Keratinocyte (primary cell): ENCODE measurements around the gene MELK. TPM values are rescaled to one million over a fixed set of nuclear protein-coding genes. Genes with fewer than 3 reads are reported as not detected.

ENCODE experiments used
- DNase-seq: peaks from one replicate; pipeline ENCODE4 v3.0.0-alpha.2; 2011; ENCODE audit warnings: low read depth, missing footprints, low spot score
- FAIRE-seq: peaks from 2 replicates; lab custom pipeline; 2011; peaks lifted over from hg19 to GRCh38; lab: Jason Lieb, UNC
- H2AFZ ChIP-seq: 2 replicates; pipeline ENCODE4 v1.6.0; 2012; ENCODE audit warnings: low read length, control low read depth, inconsistent platforms; ENCODE audit not compliant: control insufficient read depth
- H3K27ac ChIP-seq: 2 replicates; pipeline ENCODE4 v1.5.1; 2011; ENCODE audit warnings: low read length; ENCODE audit not compliant: control insufficient read depth, insufficient read depth
- H3K27me3 ChIP-seq: 3 replicates; pipeline ENCODE4 v1.6.0; 2011; ENCODE audit warnings: low read length; ENCODE audit not compliant: control insufficient read depth, insufficient read depth; ENCODE audit errors: extremely low read depth
- H3K36me3 ChIP-seq, 2 experiments: 2 replicates in 1 of 2; 3 replicates in 1 of 2; pipeline ENCODE4 v1.5.1; 2011; ENCODE audit warnings: low read length in 2 of 2, mild to moderate bottlenecking in 1 of 2; ENCODE audit not compliant: control insufficient read depth in 2 of 2, insufficient read depth in 2 of 2; ENCODE audit errors: extremely low read depth in 1 of 2
- H3K4me1 ChIP-seq: 3 replicates; pipeline ENCODE4 v1.5.1; 2011; ENCODE audit warnings: low read length; ENCODE audit not compliant: control insufficient read depth, insufficient read depth; ENCODE audit errors: extremely low read depth
- H3K4me2 ChIP-seq: 3 replicates; pipeline ENCODE4 v1.6.0; 2011; ENCODE audit warnings: low read depth, low read length; ENCODE audit not compliant: control insufficient read depth, insufficient read depth; ENCODE audit errors: extremely low read depth
- H3K4me3 ChIP-seq, 3 experiments: fragments of 200-600 bp in 1 of 3; sonication (generic) in 1 of 3; 2 replicates in 2 of 3; 3 replicates in 1 of 3; pipeline ENCODE4 v1.5.1; 2011 to 2016; ENCODE audit warnings: low read length in 3 of 3, mild to moderate bottlenecking in 3 of 3, control low read depth in 2 of 3, inconsistent platforms in 1 of 3, low read depth in 1 of 3, mixed read lengths in 1 of 3, mixed run types in 1 of 3, moderate library complexity in 1 of 3; ENCODE audit not compliant: control insufficient read depth in 2 of 3, insufficient read depth in 2 of 3; ENCODE audit errors: extremely low read depth in 1 of 3
- H3K79me2 ChIP-seq: 2 replicates; pipeline ENCODE4 v1.6.0; 2012; ENCODE audit warnings: low read length; ENCODE audit not compliant: control insufficient read depth, insufficient read depth
- H3K9ac ChIP-seq: 3 replicates; pipeline ENCODE4 v1.6.0; 2011; ENCODE audit warnings: low read length; ENCODE audit not compliant: control insufficient read depth, insufficient read depth; ENCODE audit errors: extremely low read depth
- H3K9me1 ChIP-seq: 3 replicates; pipeline ENCODE4 v1.6.0; 2011; ENCODE audit warnings: low read length; ENCODE audit not compliant: control insufficient read depth, insufficient read depth; ENCODE audit errors: extremely low read depth
- H3K9me3 ChIP-seq: 2 replicates; pipeline ENCODE4 v1.5.1; 2012; ENCODE audit warnings: low read depth, low read length; ENCODE audit not compliant: control insufficient read depth
- H4K20me1 ChIP-seq: 3 replicates; pipeline ENCODE4 v1.6.0; 2011; ENCODE audit warnings: low read length; ENCODE audit not compliant: control insufficient read depth, insufficient read depth; ENCODE audit errors: extremely low read depth
- EZH2 ChIP-seq: IDR thresholded peaks from one replicate; pipeline ENCODE4 v1.6.1; 2012; ENCODE audit warnings: inconsistent platforms, mild to moderate bottlenecking, low read length, moderate library complexity
- dilution Hi-C: fragments of 300-500 bp; cut with MboI; formaldehyde crosslinking; loops from one replicate; pipeline ENCODE4 v1.7.0; 2020; ENCODE audit warnings: low sequenced_read_pairs; ENCODE audit not compliant: extremely low pct_ligation_motif_present
- polyA plus RNA-seq, 5 experiments: library from polyadenylated mRNA; depleted of rRNA in 3 of 5; stranded (reverse) in 3 of 5; stranded (forward) in 1 of 5; unstranded in 1 of 5; fragments of >200 nt; gene quantifications; 1 replicate in 1 of 5; 2 replicates in 3 of 5; 3 replicates in 1 of 5; pipeline versions ENCODE4 v1.2.1 to v1.2.3, GENCODE V29; 2011 to 2012; ENCODE audit warnings: missing spikeins in 2 of 5, low read depth in 1 of 5, low replicate concordance in 1 of 5
- TF ChIP-seq, protein P1 (sequence below), 3 experiments: IDR thresholded peaks in 1 of 3; conservative IDR thresholded peaks in 1 of 3; optimal IDR thresholded peaks in 1 of 3; 2 replicates in 2 of 3; 3 replicates in 1 of 3; pipeline versions ENCODE3 to v1.5.1; 2011; ENCODE audit warnings: low read length in 3 of 3, mild to moderate bottlenecking in 3 of 3, moderate library complexity in 2 of 3, control low read depth in 1 of 3, inconsistent platforms in 1 of 3; ENCODE audit not compliant: insufficient read depth in 2 of 3; ENCODE audit errors: extremely low read depth in 1 of 3

The MELK gene
- polyA plus RNA-seq, 1 donor (not counting 4 experiments of a cell fraction or from before 2014, with no cell fraction given): 45.3 TPM

DNA sequence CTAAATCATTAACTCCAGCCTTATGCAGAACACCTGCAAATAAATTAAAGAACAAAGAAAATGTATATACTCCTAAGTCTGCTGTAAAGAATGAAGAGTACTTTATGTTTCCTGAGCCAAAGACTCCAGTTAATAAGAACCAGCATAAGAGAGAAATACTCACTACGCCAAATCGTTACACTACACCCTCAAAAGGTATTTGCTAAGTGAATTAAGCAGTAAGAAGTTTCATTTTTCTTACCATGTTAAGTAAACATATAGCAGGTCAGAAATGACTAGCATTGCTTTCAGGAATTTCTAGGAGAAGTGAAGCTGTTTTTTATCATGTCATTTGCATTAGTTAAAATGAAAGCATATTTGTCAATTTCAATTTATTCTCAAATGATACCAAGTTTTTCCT lies 92.7 kb downstream of the MELK start:
- Histone ChIP-seq H3K9me1 (no peaks in the 10 kb centered on the region), H3K27ac (no peak overlapping the region), H3K9ac (no peak overlapping the region), H3K79me2 (no peaks in the 10 kb centered on the region), H3K27me3 (no peaks in the 10 kb centered on the region), H3K4me1 (peaks cover 6% of the 10 kb centered on the region), H3K9me3 (no peaks in the 10 kb centered on the region), H3K4me3 (no peak overlapping the region), H2AFZ (no peak overlapping the region), H3K4me2 (no peak overlapping the region), H4K20me1 (no peaks in the 10 kb centered on the region), H3K36me3 (peaks cover 0 to 19% of the 10 kb centered on the region in 2 experiments)
- dilution Hi-C loops: no loop called here
- TF ChIP-seq EZH2: no peak
- TF ChIP-seq, protein P1, sequence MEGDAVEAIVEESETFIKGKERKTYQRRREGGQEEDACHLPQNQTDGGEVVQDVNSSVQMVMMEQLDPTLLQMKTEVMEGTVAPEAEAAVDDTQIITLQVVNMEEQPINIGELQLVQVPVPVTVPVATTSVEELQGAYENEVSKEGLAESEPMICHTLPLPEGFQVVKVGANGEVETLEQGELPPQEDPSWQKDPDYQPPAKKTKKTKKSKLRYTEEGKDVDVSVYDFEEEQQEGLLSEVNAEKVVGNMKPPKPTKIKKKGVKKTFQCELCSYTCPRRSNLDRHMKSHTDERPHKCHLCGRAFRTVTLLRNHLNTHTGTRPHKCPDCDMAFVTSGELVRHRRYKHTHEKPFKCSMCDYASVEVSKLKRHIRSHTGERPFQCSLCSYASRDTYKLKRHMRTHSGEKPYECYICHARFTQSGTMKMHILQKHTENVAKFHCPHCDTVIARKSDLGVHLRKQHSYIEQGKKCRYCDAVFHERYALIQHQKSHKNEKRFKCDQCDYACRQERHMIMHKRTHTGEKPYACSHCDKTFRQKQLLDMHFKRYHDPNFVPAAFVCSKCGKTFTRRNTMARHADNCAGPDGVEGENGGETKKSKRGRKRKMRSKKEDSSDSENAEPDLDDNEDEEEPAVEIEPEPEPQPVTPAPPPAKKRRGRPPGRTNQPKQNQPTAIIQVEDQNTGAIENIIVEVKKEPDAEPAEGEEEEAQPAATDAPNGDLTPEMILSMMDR (optimal IDR thresholded peaks at IDR 0.05 in 1 of 3, IDR thresholded peaks at IDR 0.05 in 1 of 3, conservative IDR thresholded peaks at IDR 0.05 in 1 of 3; ENCODE audit: extremely low read depth in 1 of 3, insufficient read depth in 2 of 3, low read length in 3 of 3): no peak
- DNase-seq: no peak
- no peak for FAIRE-seq

DNA sequence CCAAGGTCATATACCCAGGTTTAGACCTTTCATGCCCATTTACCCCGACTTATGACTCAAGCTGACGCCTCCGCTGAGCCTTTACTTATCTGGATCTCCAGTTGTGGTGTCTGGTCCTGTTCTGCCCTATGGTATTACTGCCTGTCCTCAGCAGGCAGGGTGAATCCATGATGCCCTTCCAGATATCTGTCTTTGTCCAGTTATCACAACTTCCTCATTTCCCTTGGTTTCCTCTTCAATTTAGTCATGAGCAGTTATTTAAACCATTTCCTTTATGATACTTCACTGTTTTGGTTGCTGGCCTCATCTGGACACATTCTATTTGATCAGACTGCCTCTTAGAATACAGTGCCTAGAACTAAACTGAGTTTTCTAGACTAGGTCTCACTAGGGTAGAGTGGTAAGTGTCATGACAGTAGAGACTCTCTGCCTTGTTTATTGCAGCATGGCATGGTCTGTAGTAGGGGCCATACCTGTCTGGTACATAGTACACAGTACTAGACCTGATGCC lies 93.3 kb downstream of the MELK start:
- Histone ChIP-seq H3K27me3 (no peaks in the 10 kb centered on the region), H3K27ac (no peak overlapping the region), H3K9me3 (no peaks in the 10 kb centered on the region), H3K36me3 (peaks cover 1 to 19% of the 10 kb centered on the region in 2 experiments), H3K79me2 (no peaks in the 10 kb centered on the region), H3K9me1 (no peaks in the 10 kb centered on the region), H4K20me1 (no peaks in the 10 kb centered on the region), H3K4me1 (peaks cover 6% of the 10 kb centered on the region), H3K9ac (no peak overlapping the region), H3K4me2 (no peak overlapping the region), H3K4me3 (no peak overlapping the region), H2AFZ (no peak overlapping the region)
- FAIRE-seq: no peak
- no peak for DNase-seq
- dilution Hi-C loops: no loop called here
- TF ChIP-seq, protein P1 (optimal IDR thresholded peaks at IDR 0.05 in 1 of 3, IDR thresholded peaks at IDR 0.05 in 1 of 3, conservative IDR thresholded peaks at IDR 0.05 in 1 of 3; ENCODE audit: extremely low read depth in 1 of 3, insufficient read depth in 2 of 3, low read length in 3 of 3): no peak
- TF ChIP-seq EZH2: no peak
